SU-DHL-6 (cell line): Measurements from ENCODE around the gene CDH13.

Experiments
- H2AFZ ChIP-seq: fragments of 200-600 bp; sonication (generic); 2 replicates; pipeline ENCODE4 v1.6.1; 2014; ENCODE audit warnings: low read depth, mild to moderate bottlenecking, moderate library complexity, mixed read lengths, antibody characterized with exemption, low read length; ENCODE audit not compliant: severe bottlenecking
- H3F3A ChIP-seq: fragments of 200-600 bp; shearing (Covaris generic); 2 replicates; pipeline ENCODE4 v1.6.0; 2016; ENCODE audit warnings: antibody characterized with exemption, mild to moderate bottlenecking; ENCODE audit not compliant: insufficient read depth
- H3K27ac ChIP-seq: fragments of 200-600 bp; sonication (generic); 2 replicates; pipeline ENCODE4 v1.5.1; 2016; ENCODE audit warnings: low read depth, mild to moderate bottlenecking, low read length, moderate library complexity, mixed read lengths
- H3K27me3 ChIP-seq: fragments of 200-600 bp; sonication (generic), shearing (Covaris generic); 2 replicates; pipeline ENCODE4 v1.6.0; 2014; ENCODE audit warnings: mild to moderate bottlenecking, low read length
- H3K36me3 ChIP-seq: fragments of 200-600 bp; sonication (generic); 2 replicates; pipeline ENCODE4 v1.6.1; 2014; ENCODE audit warnings: mild to moderate bottlenecking, low read length, mixed read lengths
- H3K4me2 ChIP-seq: fragments of 300-600, 200-600 bp; shearing (Covaris generic), sonication (generic); 2 replicates; pipeline ENCODE4 v1.6.0; 2014; ENCODE audit warnings: low read length, low read depth, mild to moderate bottlenecking; ENCODE audit not compliant: poor library complexity, severe bottlenecking
- H3K4me3 ChIP-seq: fragments of 200-600 bp; sonication (generic); 2 replicates; pipeline ENCODE4 v1.5.1; 2014; ENCODE audit warnings: antibody characterized with exemption, low read length, mild to moderate bottlenecking, mixed read lengths; ENCODE audit not compliant: insufficient read depth, poor library complexity, severe bottlenecking
- H3K79me2 ChIP-seq: fragments of 200-600 bp; sonication (generic); 2 replicates; pipeline ENCODE4 v1.6.1; 2014; ENCODE audit warnings: mild to moderate bottlenecking, low read length, moderate library complexity; ENCODE audit not compliant: insufficient read depth
- H3K9ac ChIP-seq: fragments of 200-600 bp; sonication (generic); 2 replicates; pipeline ENCODE4 v1.7.0; 2014; ENCODE audit warnings: mild to moderate bottlenecking, low read length
- H3K9me2 ChIP-seq: fragments of 200-600 bp; sonication (generic); replicated peaks from 2 replicates; pipeline ENCODE4 v1.6.1; 2014; ENCODE audit warnings: low read length; ENCODE audit not compliant: insufficient read depth
- H3K9me3 ChIP-seq: fragments of 200-600 bp; sonication (generic); 2 replicates; pipeline ENCODE4 v1.6.1; 2014; ENCODE audit warnings: low read length, mixed read lengths; ENCODE audit not compliant: insufficient read depth
- H4K20me1 ChIP-seq: fragments of 200-600 bp; sonication (generic); 2 replicates; pipeline ENCODE4 v1.6.1; 2014; ENCODE audit warnings: low read depth, mild to moderate bottlenecking, antibody characterized with exemption, low read length, moderate library complexity, mixed read lengths
- CTCF ChIP-seq: fragments of 200-600 bp; sonication (generic); IDR thresholded peaks from one replicate; pipeline ENCODE4 v1.5.1; 2017; ENCODE audit warnings: antibody characterized with exemption, mild to moderate bottlenecking, low read length, moderate library complexity; ENCODE audit not compliant: insufficient read depth, poor library complexity, severe bottlenecking
- EZH2phosphoT487 ChIP-seq: fragments of 200-600 bp; sonication (generic), shearing (Covaris generic); conservative IDR thresholded peaks from 2 replicates; pipeline ENCODE4 v1.6.1; 2018; ENCODE audit warnings: mild to moderate bottlenecking, antibody characterized with exemption, low read length, moderate library complexity, mixed read lengths

Gene CDH13

GRCh38 chr16:83808573-83809014 is 1181.8 kb downstream of the CDH13 start:
- no peaks in the 10 kb centered on the region for H3K9me3 ChIP-seq
- H3K27ac ChIP-seq: no peak overlapping the region
- H3K4me2 ChIP-seq: peak overlapping the region; percentile 69
- H3K36me3 ChIP-seq: peaks cover 27% of the 10 kb centered on the region
- H3K9ac ChIP-seq: peak overlapping the region; percentile 81
- H3K9me2 ChIP-seq: no peaks in the 10 kb centered on the region
- H3K27me3 ChIP-seq: no peaks in the 10 kb centered on the region
- peak overlapping the region; percentile 91 for H3K4me3 ChIP-seq
- H3F3A ChIP-seq: no peaks in the 10 kb centered on the region; the same call in 1 of the 2 replicates
- H2AFZ ChIP-seq: peak overlapping the region; percentile 85
- H4K20me1 ChIP-seq: no peaks in the 10 kb centered on the region
- H3K79me2 ChIP-seq: peaks cover 20% of the 10 kb centered on the region
- no peak for TF ChIP-seq EZH2phosphoT487
- no peak for TF ChIP-seq CTCF

GRCh38 chr16:83809092-83809491 is 1182.3 kb downstream of the CDH13 start:
- peak overlapping the region; percentile 91 for H3K4me3 ChIP-seq
- no peaks in the 10 kb centered on the region for H4K20me1 ChIP-seq
- no peaks in the 10 kb centered on the region for H3K9me3 ChIP-seq
- no peaks in the 10 kb centered on the region for H3K9me2 ChIP-seq
- TF ChIP-seq EZH2phosphoT487: no peak
- no peak for TF ChIP-seq CTCF
- H2AFZ ChIP-seq: no peak overlapping the region
- H3K9ac ChIP-seq: peak overlapping the region; percentile 81
- H3K4me2 ChIP-seq: peak overlapping the region; percentile 69
- peaks cover 27% of the 10 kb centered on the region for H3K36me3 ChIP-seq
- H3K27ac ChIP-seq: no peak overlapping the region
- H3K27me3 ChIP-seq: no peaks in the 10 kb centered on the region
- peaks cover 20% of the 10 kb centered on the region for H3K79me2 ChIP-seq
- peaks cover 5% of the 10 kb centered on the region for H3F3A ChIP-seq

- Histone ChIP-seq H3K36me3 (peaks cover 27% of the 10 kb centered on the region), H3K4me3 (no peak overlapping the region), H3K27me3 (no peaks in the 10 kb centered on the region), H3K79me2 (peaks cover 20% of the 10 kb centered on the region), H3K9ac (no peak overlapping the region), H2AFZ (no peak overlapping the region), H3K9me2 (no peaks in the 10 kb centered on the region), H3K4me2 (no peak overlapping the region), H3K27ac (no peak overlapping the region), H3K9me3 (no peaks in the 10 kb centered on the region), H4K20me1 (no peaks in the 10 kb centered on the region), H3F3A (peaks cover 10% of the 10 kb centered on the region)
- TF ChIP-seq CTCF (no peak), EZH2phosphoT487 (no peak)
Measured at GRCh38 chr16:83810901-83811300, 1184.1 kb downstream of the CDH13 start.
